Activated CD8-positive, alpha-beta memory T cell treated with anti-CD3 and anti-CD28 coated beads, Interleukin-2, amount 10 ng/mL, durations not matched to agents 7 days and 5 days (primary cell): ENCODE measurements around the gene PYGB. TPM values are rescaled to one million over a fixed set of nuclear protein-coding genes. Genes with fewer than 3 reads are reported as not detected.

Experiments used
- ATAC-seq: fragments of 150-1000 bp; cut with Tn5 transposase; one replicate; pipeline ENCODE4 v1.10.0; 2021; ENCODE audit warnings: moderate library complexity
- CTCF ChIA-PET: fragments of 350-600 bp; sonication (Branson Sonifier 250); formaldehyde crosslinking; loops from one replicate; lab custom pipeline; 2021; ENCODE audit warnings: antibody characterized with exemption; lab: Charles Lee
- DNase-seq: peaks from one replicate; pipeline ENCODE4 v3.0.0-alpha.2; 2020
- H3K27ac Mint-ChIP-seq: one replicate; pipeline ENCODE4 v1.8.0; 2021; ENCODE audit warnings: mild to moderate bottlenecking, mixed read lengths
- H3K27me3 Mint-ChIP-seq: one replicate; pipeline ENCODE4 v1.8.0; 2021; ENCODE audit warnings: mixed read lengths
- H3K36me3 Mint-ChIP-seq: one replicate; pipeline ENCODE4 v1.8.0; 2021; ENCODE audit warnings: mild to moderate bottlenecking, mixed read lengths
- H3K4me1 Mint-ChIP-seq: one replicate; pipeline ENCODE4 v1.8.0; 2021; ENCODE audit warnings: mixed read lengths
- H3K4me3 Mint-ChIP-seq: one replicate; pipeline ENCODE4 v1.8.0; 2021; ENCODE audit warnings: mild to moderate bottlenecking, moderate library complexity, mixed read lengths
- H3K9me3 Mint-ChIP-seq: one replicate; pipeline ENCODE4 v1.8.0; 2022; ENCODE audit warnings: low read depth, mixed read lengths
- total RNA-seq, 2 experiments: library from RNA; stranded (reverse); gene quantifications; one replicate each; pipeline ENCODE4 v1.2.3, GENCODE V29; 2021

Gene PYGB
- total RNA-seq, 2 experiments from 2014 or later: 28.4 to 36.8 TPM

GRCh38 chr20:25269057-25269832 lies 21.4 kb downstream of the PYGB start:
- peaks cover 4% of the 10 kb centered on the region for H3K36me3 Mint-ChIP-seq
- H3K9me3 Mint-ChIP-seq: no peaks in the 10 kb centered on the region
- no peak overlapping the region for H3K27ac Mint-ChIP-seq
- no peak overlapping the region for H3K4me3 Mint-ChIP-seq
- no peak for ATAC-seq
- CTCF ChIA-PET: no interaction called here
- H3K4me1 Mint-ChIP-seq: no peaks in the 10 kb centered on the region
- no peaks in the 10 kb centered on the region for H3K27me3 Mint-ChIP-seq
- DNase-seq: no peak

DNA sequence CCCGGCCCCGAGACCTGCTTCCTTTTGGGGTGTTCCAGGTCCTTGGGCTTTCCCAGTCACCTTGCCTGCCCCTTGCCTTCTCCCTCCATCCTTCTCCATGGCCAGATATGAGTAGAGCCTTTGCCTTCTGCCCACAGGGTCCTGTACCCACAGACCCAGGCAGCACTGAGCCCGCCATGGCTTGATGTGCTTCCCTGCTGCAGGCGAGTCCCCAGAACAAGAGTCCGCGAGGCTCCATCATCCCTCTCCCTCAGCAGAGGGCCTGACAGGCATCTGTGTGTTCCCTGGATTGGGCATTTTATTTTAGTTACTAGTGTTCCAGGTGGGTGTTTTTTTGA lies 21.9 kb downstream of the PYGB start:
- no peak for ATAC-seq
- H3K4me1 Mint-ChIP-seq: no peaks in the 10 kb centered on the region
- CTCF ChIA-PET: no interaction called here
- peaks cover 3% of the 10 kb centered on the region for H3K36me3 Mint-ChIP-seq
- H3K27me3 Mint-ChIP-seq: no peaks in the 10 kb centered on the region
- no peaks in the 10 kb centered on the region for H3K9me3 Mint-ChIP-seq
- H3K4me3 Mint-ChIP-seq: no peak overlapping the region
- no peak overlapping the region for H3K27ac Mint-ChIP-seq
- no peak for DNase-seq

DNA sequence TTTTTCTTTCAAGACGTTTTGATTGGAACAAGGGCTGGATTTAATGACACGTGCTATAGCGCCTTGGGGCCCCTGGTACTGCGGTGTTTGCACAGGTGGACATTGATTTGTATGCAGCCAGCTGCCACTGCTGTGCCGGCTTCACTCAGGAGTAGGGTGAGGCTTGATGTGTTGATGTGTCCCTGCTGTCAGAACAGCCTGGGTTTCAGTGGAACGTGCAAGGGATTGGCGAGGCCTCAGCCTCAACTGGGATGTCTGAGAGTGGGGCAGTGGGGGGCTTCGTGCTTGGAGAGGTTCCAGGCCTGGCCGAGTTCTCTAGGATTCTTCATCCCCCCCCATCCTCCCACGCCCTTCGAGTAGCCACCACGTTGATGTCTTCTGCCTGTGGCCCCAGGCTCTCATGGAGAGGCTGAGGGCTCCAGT lies 23.0 kb downstream of the PYGB start:
- Mint-ChIP-seq H3K4me3 (no peak overlapping the region), H3K36me3 (peaks cover 3% of the 10 kb centered on the region), H3K27ac (no peak overlapping the region), H3K27me3 (no peaks in the 10 kb centered on the region), H3K9me3 (no peaks in the 10 kb centered on the region), H3K4me1 (no peaks in the 10 kb centered on the region)
- no peak for ATAC-seq
- DNase-seq: no peak
- CTCF ChIA-PET: no interaction called here

DNA sequence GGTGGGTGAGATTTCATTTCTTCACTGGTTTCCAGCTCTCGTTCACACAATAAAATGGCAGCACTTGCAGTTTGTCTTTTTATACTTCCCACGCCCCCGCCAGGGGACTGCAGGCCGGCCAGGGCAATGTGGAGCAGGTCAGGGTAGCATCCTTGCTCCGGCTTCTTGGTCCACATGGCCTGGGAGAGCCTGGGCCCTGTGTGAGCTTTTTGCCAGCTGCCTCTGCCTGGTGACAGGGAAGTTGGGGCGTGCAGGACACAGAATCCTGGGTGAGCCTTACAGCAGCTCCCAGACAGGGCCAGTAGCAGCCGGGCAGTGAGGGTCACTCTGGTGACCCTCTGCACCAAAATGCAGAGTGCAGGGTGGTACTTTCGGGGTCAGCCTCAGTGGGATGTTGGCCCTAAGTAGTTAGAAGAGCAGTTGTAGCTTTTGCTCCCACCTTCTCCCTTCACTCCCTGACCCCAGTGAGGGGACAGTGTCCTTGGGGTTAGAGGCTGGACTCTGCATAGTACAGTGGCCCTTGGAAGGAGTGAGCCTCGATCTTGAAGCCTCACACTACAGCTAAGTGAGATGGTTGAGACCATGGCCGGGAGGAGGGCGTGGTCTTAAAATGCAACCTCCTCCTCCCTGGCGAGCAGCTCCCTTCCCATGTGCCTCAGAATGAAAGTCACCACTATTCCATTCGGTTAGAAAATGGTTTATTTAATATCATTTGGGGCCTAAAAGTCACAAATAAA lies 23.8 kb downstream of the PYGB start:
- no peak overlapping the region for H3K4me3 Mint-ChIP-seq
- CTCF ChIA-PET: no interaction called here
- no peaks in the 10 kb centered on the region for H3K27me3 Mint-ChIP-seq
- peaks cover 3% of the 10 kb centered on the region for H3K36me3 Mint-ChIP-seq
- no peak for DNase-seq
- H3K4me1 Mint-ChIP-seq: no peaks in the 10 kb centered on the region
- H3K9me3 Mint-ChIP-seq: no peaks in the 10 kb centered on the region
- H3K27ac Mint-ChIP-seq: no peak overlapping the region
- no peak for ATAC-seq

- CTCF ChIA-PET: no interaction called here
- Mint-ChIP-seq H3K4me1 (no peaks in the 10 kb centered on the region), H3K9me3 (no peaks in the 10 kb centered on the region), H3K36me3 (peaks cover 3% of the 10 kb centered on the region), H3K27me3 (no peaks in the 10 kb centered on the region), H3K27ac (no peak overlapping the region), H3K4me3 (no peak overlapping the region)
- ATAC-seq (no peak), DNase-seq (no peak)
Observed at GRCh38 chr20:25272223-25273000, 24.5 kb downstream of the PYGB start.

DNA sequence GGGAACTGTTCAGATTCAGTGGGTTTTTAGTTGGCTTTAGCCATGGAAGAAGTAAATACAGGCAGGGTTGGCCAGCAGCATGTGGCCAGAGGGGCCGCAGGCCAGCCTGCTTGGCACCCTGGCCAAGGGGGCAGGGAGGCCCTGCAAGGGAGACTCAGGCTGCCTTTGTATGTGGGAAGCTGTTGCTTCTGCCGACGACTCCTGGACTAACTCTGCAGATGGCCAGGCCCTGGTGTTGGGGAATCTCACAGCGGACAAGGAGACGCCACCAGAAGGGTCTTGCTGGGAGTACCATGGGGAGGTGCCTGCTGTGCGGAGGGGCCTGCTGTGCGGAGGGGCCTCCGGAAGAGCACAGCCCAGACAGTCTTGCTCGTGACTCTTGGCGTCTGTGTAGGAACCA lies 25.2 kb downstream of the PYGB start:
- H3K27me3 Mint-ChIP-seq: no peaks in the 10 kb centered on the region
- peaks cover 3% of the 10 kb centered on the region for H3K36me3 Mint-ChIP-seq
- ATAC-seq (no peak), DNase-seq (no peak)
- no peak overlapping the region for H3K4me3 Mint-ChIP-seq
- H3K27ac Mint-ChIP-seq: no peak overlapping the region
- H3K4me1 Mint-ChIP-seq: no peaks in the 10 kb centered on the region
- no peaks in the 10 kb centered on the region for H3K9me3 Mint-ChIP-seq
- CTCF ChIA-PET: no interaction called here

DNA sequence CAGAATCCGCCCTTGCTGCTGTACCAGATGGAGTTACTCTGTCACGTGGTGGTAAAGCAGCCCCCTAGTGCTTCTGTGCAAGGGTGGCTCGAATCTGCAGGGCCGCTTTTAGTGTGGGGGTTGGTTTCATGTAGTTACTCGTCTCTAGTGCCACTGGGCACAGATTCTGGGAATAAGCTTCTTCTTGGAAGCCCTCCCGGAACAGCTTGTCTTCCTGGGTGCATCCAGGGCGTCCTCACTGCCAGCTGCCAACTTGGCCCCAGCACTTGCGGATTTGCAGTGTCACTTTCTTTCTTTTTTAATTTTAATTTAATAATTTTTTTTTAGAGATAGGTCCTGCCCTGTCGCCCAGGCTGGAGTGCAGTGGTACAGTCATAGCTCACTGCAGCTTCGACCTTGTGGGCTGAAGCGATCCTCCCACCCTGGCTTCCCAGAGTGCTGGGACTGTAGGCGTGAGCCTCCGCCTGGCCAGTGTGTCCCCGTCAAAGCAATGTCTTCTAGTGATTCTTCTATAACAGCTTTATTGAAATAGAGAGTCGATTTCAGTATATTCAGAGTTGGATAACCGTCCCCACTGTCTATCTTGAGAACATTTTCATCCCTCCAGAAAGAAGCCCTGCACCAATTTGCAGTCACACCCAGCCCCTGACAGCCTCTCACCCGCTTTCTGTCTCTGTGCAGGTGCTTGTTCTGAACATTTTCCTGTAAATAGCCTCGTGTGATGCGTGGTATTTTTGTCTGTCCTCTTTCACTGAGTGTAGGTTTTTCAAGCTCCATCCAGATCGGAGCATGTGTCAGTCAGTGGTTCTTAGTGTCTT lies 25.9 kb downstream of the PYGB start:
- no peak overlapping the region for H3K4me3 Mint-ChIP-seq
- no peaks in the 10 kb centered on the region for H3K27me3 Mint-ChIP-seq
- H3K36me3 Mint-ChIP-seq: peaks cover 3% of the 10 kb centered on the region
- no peak for ATAC-seq
- CTCF ChIA-PET: no interaction called here
- no peak for DNase-seq
- no peak overlapping the region for H3K27ac Mint-ChIP-seq
- H3K9me3 Mint-ChIP-seq: no peaks in the 10 kb centered on the region
- H3K4me1 Mint-ChIP-seq: no peaks in the 10 kb centered on the region

DNA sequence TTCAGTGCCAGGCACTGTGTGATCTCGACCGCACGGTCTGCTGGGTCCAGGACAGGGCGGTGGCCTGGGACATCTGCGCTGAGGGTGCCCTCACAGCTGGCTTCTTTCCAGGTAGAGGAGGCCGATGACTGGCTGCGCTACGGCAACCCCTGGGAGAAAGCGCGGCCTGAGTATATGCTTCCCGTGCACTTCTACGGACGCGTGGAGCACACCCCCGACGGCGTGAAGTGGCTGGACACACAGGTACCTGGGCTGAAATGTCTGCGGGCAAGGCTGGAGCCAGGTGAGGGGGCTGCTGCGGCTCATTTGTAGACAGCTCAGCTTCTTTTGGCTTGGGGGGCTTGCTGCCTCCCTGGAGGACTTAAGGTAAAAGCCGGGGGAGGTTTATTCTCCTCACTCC lies 26.6 kb downstream of the PYGB start:
- H3K27me3 Mint-ChIP-seq: no peaks in the 10 kb centered on the region
- DNase-seq: no peak
- CTCF ChIA-PET: no interaction called here

GRCh38 chr20:25274891-25275812 lies 27.3 kb downstream of the PYGB start:
- Mint-ChIP-seq H3K36me3 (peaks cover 3% of the 10 kb centered on the region), H3K27ac (no peak overlapping the region)
- no peak for ATAC-seq

More for the DNA sequence above, 26.6 kb downstream of the PYGB start:
- Mint-ChIP-seq H3K27ac (no peak overlapping the region), H3K9me3 (no peaks in the 10 kb centered on the region), H3K4me3 (no peak overlapping the region), H3K4me1 (no peaks in the 10 kb centered on the region), H3K36me3 (peaks cover 3% of the 10 kb centered on the region)
- no peak for ATAC-seq

GRCh38 chr20:25275813-25276532 lies 28.1 kb downstream of the PYGB start:
- H3K4me1 Mint-ChIP-seq: no peaks in the 10 kb centered on the region
- no peak for ATAC-seq

More at GRCh38 chr20:25274891-25275812, 27.3 kb downstream of the PYGB start:
- no peaks in the 10 kb centered on the region for H3K4me1 Mint-ChIP-seq
- CTCF ChIA-PET: no interaction called here
- no peak for DNase-seq
- H3K27me3 Mint-ChIP-seq: no peaks in the 10 kb centered on the region
- no peaks in the 10 kb centered on the region for H3K9me3 Mint-ChIP-seq
- no peak overlapping the region for H3K4me3 Mint-ChIP-seq

GRCh38 chr20:25276533-25277050 lies 28.7 kb downstream of the PYGB start:
- DNase-seq (no peak), ATAC-seq (no peak)
- Mint-ChIP-seq H3K9me3 (no peaks in the 10 kb centered on the region), H3K4me1 (no peaks in the 10 kb centered on the region), H3K27me3 (no peaks in the 10 kb centered on the region), H3K4me3 (no peak overlapping the region), H3K27ac (no peak overlapping the region), H3K36me3 (no peaks in the 10 kb centered on the region)
- CTCF ChIA-PET: no interaction called here

More at GRCh38 chr20:25275813-25276532, 28.1 kb downstream of the PYGB start:
- no peak overlapping the region for H3K27ac Mint-ChIP-seq
- DNase-seq: no peak
- H3K9me3 Mint-ChIP-seq: no peaks in the 10 kb centered on the region
- no peak overlapping the region for H3K4me3 Mint-ChIP-seq
- CTCF ChIA-PET: no interaction called here
- peaks cover 3% of the 10 kb centered on the region for H3K36me3 Mint-ChIP-seq
- H3K27me3 Mint-ChIP-seq: no peaks in the 10 kb centered on the region
